Thoracic aorta (tissue), 2 donors: Measurements from ENCODE around the gene KCNK7. TPM values are rescaled to one million over a fixed set of nuclear protein-coding genes. Genes with fewer than 3 reads are reported as not detected.

Experiments used
- ATAC-seq: fragments of 150-250 bp; one replicate; pipeline ENCODE4 v1.8.0; 2017; ENCODE audit warnings: low read depth; ENCODE audit not compliant: insufficient number of reproducible peaks, low FRiP score
- DNase-seq: peaks from one replicate; pipeline ENCODE4 v3.0.0-alpha.2; 2020; ENCODE audit warnings: low spot score
- H3K27ac ChIP-seq, 2 donors: fragments of 200-600 bp; sonication (generic); 1 replicate in 1 of 2; 2 replicates in 1 of 2; pipeline ENCODE4 v1.5.1; 2016; ENCODE audit warnings: mild to moderate bottlenecking in 2 of 2, moderate library complexity in 2 of 2
- H3K27me3 ChIP-seq: fragments of 200-600 bp; sonication (generic); replicated peaks from 2 replicates; pipeline ENCODE4 v1.6.0; 2016; ENCODE audit warnings: mild to moderate bottlenecking; ENCODE audit not compliant: insufficient read depth
- H3K36me3 ChIP-seq: fragments of 200-600 bp; sonication (generic); one replicate; pipeline ENCODE4 v1.5.1; 2016
- H3K4me1 ChIP-seq, 2 donors: fragments of 200-600 bp; sonication (generic); 1 replicate in 1 of 2; 2 replicates in 1 of 2; pipeline versions ENCODE4 v1.5.1 to v1.6.0; 2016; ENCODE audit warnings: low read depth in 2 of 2, mild to moderate bottlenecking in 1 of 2; ENCODE audit not compliant: control insufficient read depth in 1 of 2
- H3K4me3 ChIP-seq: fragments of 200-600 bp; sonication (generic); 2 replicates; pipeline ENCODE4 v1.5.1; 2016; ENCODE audit warnings: mild to moderate bottlenecking
- H3K9me3 ChIP-seq: fragments of 200-600 bp; sonication (generic); 2 replicates; pipeline ENCODE4 v1.5.1; 2016
- total RNA-seq, 2 donors: library from RNA; depleted of rRNA; stranded (reverse); fragments of >200 nt; gene quantifications; one replicate each; pipeline versions ENCODE4 v1.1.0 to v1.2.3, GENCODE V29; 2016
- TF ChIP-seq, protein P1 (sequence below): fragments of 200-600 bp; sonication (generic); IDR thresholded peaks from one replicate; pipeline ENCODE4 v1.5.1; 2019; ENCODE audit warnings: antibody characterized with exemption

The KCNK7 gene
- total RNA-seq, 2 donors from 2014 or later = 0.95 TPM; not detected in 1

- Histone ChIP-seq H3K27ac (peak overlapping the region in 1 of 2 donors; percentile 85), H3K4me1 (peaks cover 28 to 35% of the 10 kb centered on the region in 2 donors), H3K4me3 (peak overlapping the region; percentile 97), H3K36me3 (peaks cover 36% of the 10 kb centered on the region), H3K9me3 (no peaks in the 10 kb centered on the region), H3K27me3 (no peaks in the 10 kb centered on the region)
- DNase-seq = no peak
- TF ChIP-seq, protein P1, sequence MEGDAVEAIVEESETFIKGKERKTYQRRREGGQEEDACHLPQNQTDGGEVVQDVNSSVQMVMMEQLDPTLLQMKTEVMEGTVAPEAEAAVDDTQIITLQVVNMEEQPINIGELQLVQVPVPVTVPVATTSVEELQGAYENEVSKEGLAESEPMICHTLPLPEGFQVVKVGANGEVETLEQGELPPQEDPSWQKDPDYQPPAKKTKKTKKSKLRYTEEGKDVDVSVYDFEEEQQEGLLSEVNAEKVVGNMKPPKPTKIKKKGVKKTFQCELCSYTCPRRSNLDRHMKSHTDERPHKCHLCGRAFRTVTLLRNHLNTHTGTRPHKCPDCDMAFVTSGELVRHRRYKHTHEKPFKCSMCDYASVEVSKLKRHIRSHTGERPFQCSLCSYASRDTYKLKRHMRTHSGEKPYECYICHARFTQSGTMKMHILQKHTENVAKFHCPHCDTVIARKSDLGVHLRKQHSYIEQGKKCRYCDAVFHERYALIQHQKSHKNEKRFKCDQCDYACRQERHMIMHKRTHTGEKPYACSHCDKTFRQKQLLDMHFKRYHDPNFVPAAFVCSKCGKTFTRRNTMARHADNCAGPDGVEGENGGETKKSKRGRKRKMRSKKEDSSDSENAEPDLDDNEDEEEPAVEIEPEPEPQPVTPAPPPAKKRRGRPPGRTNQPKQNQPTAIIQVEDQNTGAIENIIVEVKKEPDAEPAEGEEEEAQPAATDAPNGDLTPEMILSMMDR = no peak
- no peak for ATAC-seq
These were observed 21.0 kb upstream of the KCNK7 start for GRCh38 chr11:65616575-65617001.

DNA sequence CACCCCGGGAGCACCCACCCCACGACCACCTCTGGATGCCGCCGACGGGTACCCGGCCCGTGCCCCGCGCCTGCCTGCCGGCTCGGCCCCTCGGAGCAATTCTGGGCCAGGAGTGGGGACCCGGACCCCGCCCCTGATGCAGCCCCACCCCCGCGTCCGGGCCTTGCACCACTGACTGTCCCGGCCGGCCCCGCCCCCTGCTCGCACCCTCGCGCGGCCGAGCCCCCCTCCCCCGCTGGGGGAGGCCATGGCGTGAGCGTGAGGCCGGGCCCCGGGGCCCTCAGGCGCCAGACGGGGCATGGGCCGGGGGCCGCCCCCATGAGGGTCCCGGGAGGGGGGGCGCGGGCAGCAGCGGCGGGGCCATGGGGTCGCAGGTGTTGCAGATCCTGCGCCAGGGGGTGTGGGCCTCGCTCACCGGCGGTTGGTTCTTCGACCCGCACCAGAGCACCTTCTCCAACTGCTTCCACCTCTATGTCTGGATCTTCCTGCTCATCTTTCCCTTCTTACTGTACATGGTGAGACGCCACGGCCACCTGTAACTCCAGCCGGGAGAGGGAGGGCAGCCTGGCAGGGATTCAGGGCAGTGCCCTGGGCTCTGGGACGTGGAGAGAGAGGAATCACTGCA lies 20.5 kb upstream of the KCNK7 start:
- no peak for ATAC-seq
- H3K27me3 ChIP-seq = no peaks in the 10 kb centered on the region
- H3K9me3 ChIP-seq = no peaks in the 10 kb centered on the region
- no peak for DNase-seq
- peaks cover 31% of the 10 kb centered on the region for H3K36me3 ChIP-seq
- TF ChIP-seq, protein P1 = no peak
- peak overlapping the region; percentile 97 for H3K4me3 ChIP-seq
- peak overlapping the region; percentile 84 to 85 for H3K27ac ChIP-seq
- H3K4me1 ChIP-seq = peaks cover 28 to 40% of the 10 kb centered on the region in 2 donors

DNA sequence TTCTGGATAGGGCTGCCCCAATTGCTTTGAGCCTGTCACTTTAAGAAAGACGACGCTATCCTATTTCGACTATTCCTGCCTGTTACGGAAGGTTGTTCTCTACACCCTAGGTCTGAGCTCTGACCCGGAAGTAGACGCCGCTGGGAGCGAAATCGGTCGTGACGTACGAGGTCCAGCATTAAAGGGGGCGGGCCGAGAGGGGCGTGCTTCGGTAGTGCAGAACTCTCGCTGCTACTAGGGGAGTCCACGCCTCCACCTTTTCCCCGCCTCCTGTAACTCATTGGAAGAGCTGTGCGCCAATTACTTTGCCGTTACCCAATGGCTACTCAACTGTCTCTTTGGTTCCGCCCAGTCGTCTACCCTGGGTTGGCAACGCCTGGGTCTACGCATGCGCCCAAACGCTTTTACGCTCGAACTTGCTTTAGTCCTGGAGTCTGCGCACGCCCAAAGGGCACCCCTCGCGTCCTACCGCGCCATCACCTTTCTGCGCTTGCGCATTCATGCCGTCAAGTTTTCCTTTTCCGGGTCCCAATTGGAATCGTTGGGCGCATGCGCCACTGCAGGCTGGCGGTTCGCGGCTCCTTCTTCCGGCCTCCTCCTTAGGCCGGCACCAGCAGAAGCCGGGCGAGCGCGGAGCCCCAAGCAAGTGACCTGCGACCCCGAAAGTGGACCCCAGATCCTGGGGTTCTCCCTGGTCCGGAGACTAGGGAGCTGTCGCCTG lies 19.8 kb upstream of the KCNK7 start, which contains the start of gene PCNX3:
PCNX3 (plus strand) TSS at position 548 of the 721 bp plus-strand sequence. CDS start 536 bp downstream, outside the sequence.
- peak within 1 kb of the TSS; percentile 97 for H3K4me3 ChIP-seq
- no peaks in the 10 kb centered on the region for H3K27me3 ChIP-seq
- peaks cover 31% of the 10 kb centered on the region for H3K36me3 ChIP-seq
- peaks cover 28 to 47% of the 10 kb centered on the region in 2 donors for H3K4me1 ChIP-seq
- H3K27ac ChIP-seq = peak within 1 kb of the TSS; percentile 96 to 97
- peak; percentile 100 for DNase-seq
- ATAC-seq = peak; percentile 97
- TF ChIP-seq, protein P1 = no peak
- no peaks in the 10 kb centered on the region for H3K9me3 ChIP-seq

GRCh38 chr11:65613091-65613928 lies 17.7 kb upstream of the KCNK7 start:
- DNase-seq (no peak), ATAC-seq (no peak)
- peaks cover 28 to 57% of the 10 kb centered on the region in 2 donors for H3K4me1 ChIP-seq
- H3K36me3 ChIP-seq = peaks cover 15% of the 10 kb centered on the region
- H3K4me3 ChIP-seq = peak overlapping the region; percentile 73
- H3K27me3 ChIP-seq = no peaks in the 10 kb centered on the region
- TF ChIP-seq, protein P1 = peak; percentile 12
- H3K27ac ChIP-seq = peak overlapping the region; percentile 96 to 97
- H3K9me3 ChIP-seq = no peaks in the 10 kb centered on the region
